Measurements from ENCODE around the gene CLDN2. TPM values are rescaled to one million over a fixed set of nuclear protein-coding genes. Genes with fewer than 3 reads are reported as not detected.
A peak's percentile ranks its signal among the peaks of the same experiment; 100 is the strongest.

Gene CLDN2
- total and polyA plus RNA-seq, 11 donors = not detected

DNA sequence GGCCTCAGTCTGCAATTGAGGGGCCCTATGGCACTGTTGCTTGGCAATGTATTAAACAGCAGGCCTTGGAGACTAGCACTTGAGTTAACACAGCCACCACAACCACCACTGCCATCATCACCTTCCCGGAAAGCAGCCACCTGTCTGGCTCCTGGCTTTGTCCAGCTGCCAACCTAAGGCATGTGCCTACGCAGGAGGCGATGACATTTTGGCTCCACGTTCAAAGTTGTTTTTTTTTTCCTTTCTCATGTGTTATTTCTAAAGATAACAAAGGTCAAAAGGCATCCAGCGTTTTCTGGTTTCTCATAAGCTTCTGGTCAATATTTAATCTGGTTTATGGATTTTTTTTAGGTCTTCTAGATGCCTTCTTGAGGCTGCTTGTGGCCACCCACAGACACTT is 7.5 kb downstream of the CLDN2 start:
- H3K27me3 ChIP-seq = peaks cover 0 to 11% (median 0%) of the 10 kb centered on the region in 9 donors
- no peak for TF ChIP-seq CTCF (IDR thresholded peaks at IDR 0.05)
- no peak for TF ChIP-seq POLR2A (IDR thresholded peaks at IDR 0.05)
- intact Hi-C loops (cut with DNase I) = no loop called here
- 54 to 61% (median 57%) methylated on average over 5 of the region's 5 CpGs for WGBS, 4 donors
- DNase-seq (no peak), ATAC-seq (no peak)
- no peaks in the 10 kb centered on the region for H3K9me3 ChIP-seq
- no peaks in the 10 kb centered on the region for H3K36me3 ChIP-seq
- peaks cover 0 to 3% (median 0%) of the 10 kb centered on the region in 12 donors for H3K4me1 ChIP-seq
- no peak overlapping the region for H3K4me3 ChIP-seq
- H3K27ac ChIP-seq = no peak overlapping the region

DNA sequence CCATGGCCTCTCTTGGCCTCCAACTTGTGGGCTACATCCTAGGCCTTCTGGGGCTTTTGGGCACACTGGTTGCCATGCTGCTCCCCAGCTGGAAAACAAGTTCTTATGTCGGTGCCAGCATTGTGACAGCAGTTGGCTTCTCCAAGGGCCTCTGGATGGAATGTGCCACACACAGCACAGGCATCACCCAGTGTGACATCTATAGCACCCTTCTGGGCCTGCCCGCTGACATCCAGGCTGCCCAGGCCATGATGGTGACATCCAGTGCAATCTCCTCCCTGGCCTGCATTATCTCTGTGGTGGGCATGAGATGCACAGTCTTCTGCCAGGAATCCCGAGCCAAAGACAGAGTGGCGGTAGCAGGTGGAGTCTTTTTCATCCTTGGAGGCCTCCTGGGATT is 8.0 kb downstream of the CLDN2 start:
- Histone ChIP-seq H3K4me3 (no peak overlapping the region), H3K4me1 (peaks cover 0 to 3% (median 0%) of the 10 kb centered on the region in 12 donors), H3K27ac (no peak overlapping the region), H3K9me3 (no peaks in the 10 kb centered on the region), H3K36me3 (no peaks in the 10 kb centered on the region), H3K27me3 (peaks cover 0 to 11% (median 0%) of the 10 kb centered on the region in 9 donors)
- ATAC-seq (no peak), DNase-seq (no peak)
- TF ChIP-seq CTCF (IDR thresholded peaks at IDR 0.05) (no peak), POLR2A (IDR thresholded peaks at IDR 0.05) (no peak)
- WGBS, 4 donors = 60 to 96% (median 81%) methylated on average over 1 to 4 of the region's 4 CpGs
- intact Hi-C loops (cut with DNase I) = no loop called here

DNA sequence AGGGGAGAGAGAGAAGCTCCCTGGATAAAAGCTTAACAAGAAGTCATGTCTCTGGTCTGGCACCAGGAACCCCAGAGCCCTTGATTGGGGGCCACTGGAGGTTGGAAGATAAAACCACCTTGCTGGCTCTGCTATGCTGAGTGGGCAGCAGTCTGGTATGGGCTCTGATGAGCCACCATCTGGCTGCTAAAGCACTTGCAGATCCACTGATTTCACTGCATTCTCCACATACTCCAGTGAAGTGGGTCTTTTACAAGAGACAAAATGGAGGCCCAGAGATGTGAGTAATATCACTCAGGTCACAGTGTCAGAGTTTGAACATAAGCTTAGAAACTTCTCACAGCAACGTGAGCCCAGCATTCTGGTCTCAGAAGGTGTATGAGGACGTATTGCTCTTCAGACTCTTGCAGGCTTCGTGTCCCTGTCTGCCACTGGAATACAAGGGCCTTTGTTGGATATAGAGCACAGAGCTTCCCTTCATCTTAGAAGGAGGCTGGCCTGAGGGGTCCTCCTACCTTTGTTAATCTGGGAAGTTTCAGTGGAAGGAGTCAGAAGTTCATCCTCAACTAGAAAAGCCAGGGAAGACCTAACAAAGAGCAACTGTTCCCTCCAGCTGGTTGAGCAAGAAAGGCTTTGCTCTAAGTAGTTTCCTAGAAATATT is 11.8 kb downstream of the CLDN2 start:
- Histone ChIP-seq H3K27me3 (no peaks in the 10 kb centered on the region), H3K4me3 (no peak overlapping the region), H3K36me3 (no peaks in the 10 kb centered on the region), H3K27ac (no peak overlapping the region), H3K9me3 (no peaks in the 10 kb centered on the region), H3K4me1 (peaks cover 0 to 6% (median 0%) of the 10 kb centered on the region in 12 donors)
- WGBS, 4 donors = 64 to 92% (median 80%) methylated on average over 3 of the region's 3 CpGs
- DNase-seq = no peak
- intact Hi-C loops (cut with DNase I) = no loop called here
- TF ChIP-seq POLR2A (IDR thresholded peaks at IDR 0.05) = no peak
- no peak for TF ChIP-seq CTCF (IDR thresholded peaks at IDR 0.05)
- no peak for ATAC-seq

DNA sequence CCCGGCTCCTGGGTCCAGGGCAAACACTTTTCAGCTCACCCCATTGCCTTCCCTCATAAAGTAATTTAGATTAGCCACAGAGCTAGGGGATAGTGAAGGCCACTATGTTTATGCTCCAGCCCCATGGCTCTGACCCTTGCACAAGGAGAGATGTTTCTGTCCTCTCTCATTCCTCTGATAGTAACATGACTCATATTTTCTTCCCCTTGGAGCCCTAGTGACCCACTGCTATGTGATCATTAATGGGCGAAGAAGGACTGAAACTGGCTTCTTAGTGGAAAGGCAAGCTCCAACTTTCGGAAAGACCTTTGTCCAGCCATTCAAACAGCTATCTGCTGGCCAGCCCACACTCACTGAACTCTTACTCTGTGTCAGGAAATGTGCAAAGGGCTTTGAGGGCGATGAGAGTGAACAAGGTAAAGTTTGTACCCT is 12.3 kb downstream of the CLDN2 start:
- DNase-seq (no peak), ATAC-seq (peak in 3 of 4 donors; percentile 37 to 73 (median 65))
- Histone ChIP-seq H3K9me3 (no peaks in the 10 kb centered on the region), H3K4me1 (peaks cover 0 to 6% (median 0%) of the 10 kb centered on the region in 12 donors), H3K4me3 (no peak overlapping the region), H3K27ac (peak overlapping the region in 1 of 12 donors; percentile 15), H3K27me3 (no peaks in the 10 kb centered on the region), H3K36me3 (no peaks in the 10 kb centered on the region)
- intact Hi-C loops (cut with DNase I) = no loop called here
- WGBS, 4 donors = 58 to 83% (median 72%) methylated on average over 4 of the region's 4 CpGs
- TF ChIP-seq CTCF (IDR thresholded peaks at IDR 0.05) (no peak), POLR2A (IDR thresholded peaks at IDR 0.05) (no peak)
